Esophagus squamous epithelium (tissue), 4 donors: ENCODE data around the gene STX8.

Experiments used
- POLR2A ChIP-seq, 4 donors: fragments of 450-650 bp; IDR thresholded peaks; one replicate each; pipeline ENCODE4 v1.6.1; 2017; ENCODE audit warnings: antibody characterized with exemption in 4 of 4, mild to moderate bottlenecking in 4 of 4, moderate library complexity in 3 of 4
- TF ChIP-seq, protein P1 (sequence below), 6 experiments: fragments of 450-650 bp in 4 of 6; fragments of 200-600 bp in 2 of 6; sonication (generic) in 2 of 6; IDR thresholded peaks; one replicate each; pipeline ENCODE4 v1.5.1; 2016 to 2019; ENCODE audit warnings: antibody characterized with exemption in 6 of 6, mild to moderate bottlenecking in 4 of 6, moderate library complexity in 4 of 6

DNA sequence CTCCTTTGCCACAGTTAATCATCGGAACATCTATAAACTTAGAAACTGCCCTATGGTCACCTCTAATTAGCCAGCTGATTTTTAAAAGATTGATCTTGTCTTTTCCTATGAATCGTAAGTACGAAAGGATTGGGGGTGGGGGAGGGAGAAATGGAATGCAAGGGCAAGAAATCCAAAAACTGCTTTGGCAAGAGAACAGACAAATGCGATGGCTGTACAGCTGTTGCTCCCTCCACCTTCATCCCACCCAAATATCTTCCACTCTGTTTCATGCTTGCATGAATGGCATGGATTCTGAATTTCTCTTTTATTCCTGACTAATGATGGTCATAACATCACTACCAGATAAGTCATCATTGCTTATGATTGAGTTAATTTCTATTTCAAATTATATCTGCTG lies 165.7 kb downstream of the STX8 start:
- TF ChIP-seq, protein P1, sequence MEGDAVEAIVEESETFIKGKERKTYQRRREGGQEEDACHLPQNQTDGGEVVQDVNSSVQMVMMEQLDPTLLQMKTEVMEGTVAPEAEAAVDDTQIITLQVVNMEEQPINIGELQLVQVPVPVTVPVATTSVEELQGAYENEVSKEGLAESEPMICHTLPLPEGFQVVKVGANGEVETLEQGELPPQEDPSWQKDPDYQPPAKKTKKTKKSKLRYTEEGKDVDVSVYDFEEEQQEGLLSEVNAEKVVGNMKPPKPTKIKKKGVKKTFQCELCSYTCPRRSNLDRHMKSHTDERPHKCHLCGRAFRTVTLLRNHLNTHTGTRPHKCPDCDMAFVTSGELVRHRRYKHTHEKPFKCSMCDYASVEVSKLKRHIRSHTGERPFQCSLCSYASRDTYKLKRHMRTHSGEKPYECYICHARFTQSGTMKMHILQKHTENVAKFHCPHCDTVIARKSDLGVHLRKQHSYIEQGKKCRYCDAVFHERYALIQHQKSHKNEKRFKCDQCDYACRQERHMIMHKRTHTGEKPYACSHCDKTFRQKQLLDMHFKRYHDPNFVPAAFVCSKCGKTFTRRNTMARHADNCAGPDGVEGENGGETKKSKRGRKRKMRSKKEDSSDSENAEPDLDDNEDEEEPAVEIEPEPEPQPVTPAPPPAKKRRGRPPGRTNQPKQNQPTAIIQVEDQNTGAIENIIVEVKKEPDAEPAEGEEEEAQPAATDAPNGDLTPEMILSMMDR (IDR thresholded peaks at IDR 0.05): no peak
- no peak for TF ChIP-seq POLR2A (IDR thresholded peaks at IDR 0.05)
